OCI-M2 (cell line): Measurements from ENCODE around the gene CTAG1A.
"Not testable (repeated sequence)": the region's sequence is repeated elsewhere in the genome, so short reads cannot be mapped to it uniquely, and the experiment has no call there.

Experiments
- DNase-seq: peaks from one replicate; lab custom pipeline; 2025; ENCODE audit not compliant: unreplicated experiment; lab: John Stamatoyannopoulos, UW

CTAG1A gene

GRCh38 chrX:154611146-154611545 is 26.2 kb downstream of the CTAG1A start:
- not testable (repeated sequence) for DNase-seq

GRCh38 chrX:154613586-154613985 is 28.7 kb downstream of the CTAG1A start:
- DNase-seq, result not testable (repeated sequence)

- DNase-seq, result not testable (repeated sequence)
Measured at GRCh38 chrX:154619182-154619581, 34.2 kb downstream of the CTAG1A start, which contains the start of gene CTAG1B. Gene CTAG1B (minus strand): TSS chrX:154619282. CDS start chrX:154619218, 64 bp downstream.

GRCh38 chrX:154620767-154621414 is 36.0 kb downstream of the CTAG1A start:
- DNase-seq, result not testable (repeated sequence)

GRCh38 chrX:154628960-154629359 is 44.0 kb downstream of the CTAG1A start:
- not testable (repeated sequence) for DNase-seq

GRCh38 chrX:154630949-154631348 is 46.0 kb downstream of the CTAG1A start:
- DNase-seq, result not testable (repeated sequence)

GRCh38 chrX:154633661-154634060 is 48.7 kb downstream of the CTAG1A start:
- DNase-seq, result not testable (repeated sequence)
